ENCODE data around the gene TRIM4.
"Not testable (repeated sequence)": the region's sequence is repeated elsewhere in the genome, so short reads cannot be mapped to it uniquely, and the experiment has no call there.

The TRIM4 gene

GRCh38 chr7:99910976-99911375, 8.4 kb downstream of the TRIM4 start:
- no peak for FAIRE-seq

GRCh38 chr7:99901581-99901980, 17.7 kb downstream of the TRIM4 start:
- FAIRE-seq, result no peak

- FAIRE-seq, result no peak
These were observed 19.4 kb downstream of the TRIM4 start for GRCh38 chr7:99899830-99900519.

- FAIRE-seq, result no peak
These were observed 20.5 kb downstream of the TRIM4 start for GRCh38 chr7:99898836-99899235.

- no peak for FAIRE-seq
These were observed 21.3 kb downstream of the TRIM4 start for GRCh38 chr7:99898023-99898357.

- FAIRE-seq, result no peak
These were observed 21.9 kb downstream of the TRIM4 start for GRCh38 chr7:99897322-99898022.

- no peak for FAIRE-seq
These were observed 24.6 kb downstream of the TRIM4 start for GRCh38 chr7:99894738-99895137.

- FAIRE-seq, result no peak
These were observed 26.1 kb downstream of the TRIM4 start for GRCh38 chr7:99893280-99893679.

GRCh38 chr7:99890348-99890747, 29.0 kb downstream of the TRIM4 start:
- not testable (repeated sequence) for FAIRE-seq

- FAIRE-seq, result not testable (repeated sequence)
These were observed 31.0 kb downstream of the TRIM4 start for GRCh38 chr7:99888366-99888765.

- FAIRE-seq, result no peak
These were observed 38.0 kb downstream of the TRIM4 start for GRCh38 chr7:99881370-99881769.

GRCh38 chr7:99876933-99877332, 42.4 kb downstream of the TRIM4 start, which contains the start of gene OR2AE1:
OR2AE1 (minus strand) TSS chr7:99877033; CDS start chr7:99877033, 0 bp downstream.
- FAIRE-seq, result no peak

GRCh38 chr7:99876491-99876890, 42.8 kb downstream of the TRIM4 start:
- no peak for FAIRE-seq

GRCh38 chr7:99868246-99868645, 51.1 kb downstream of the TRIM4 start:
- FAIRE-seq, result no peak

- not testable (repeated sequence) for FAIRE-seq
These were observed 51.9 kb downstream of the TRIM4 start for GRCh38 chr7:99867477-99867876.

GRCh38 chr7:99863847-99864440, 55.4 kb downstream of the TRIM4 start:
- FAIRE-seq, result no peak

GRCh38 chr7:99860281-99861127, 58.8 kb downstream of the TRIM4 start:
- no peak for FAIRE-seq

- no peak for FAIRE-seq
These were observed 64.1 kb downstream of the TRIM4 start for GRCh38 chr7:99855236-99855635.

- no peak for FAIRE-seq
These were observed 70.7 kb downstream of the TRIM4 start for GRCh38 chr7:99848420-99849216.

GRCh38 chr7:99844328-99844727, 75.0 kb downstream of the TRIM4 start:
- FAIRE-seq, result no peak

- no peak for FAIRE-seq
These were observed 75.5 kb downstream of the TRIM4 start for GRCh38 chr7:99843808-99844207.

- no peak for FAIRE-seq
These were observed 76.4 kb downstream of the TRIM4 start for GRCh38 chr7:99842926-99843325.

Measured in endometrium (tissue), 2 donors.